KBM-7 (cell line): ENCODE results near the gene GALNT1.
A peak's percentile ranks its signal among the peaks of the same experiment; 100 is the strongest.
"Not testable (repeated sequence)": the region's sequence is repeated elsewhere in the genome, so short reads cannot be mapped to it uniquely, and the experiment has no call there.

ENCODE experiments used
- DNase-seq: peaks from one replicate; pipeline ENCODE4 v3.0.0-alpha.2; 2015
- in situ Hi-C: fragments of 300-500 bp; cut with MboI; formaldehyde crosslinking; loops from 2 replicates; pipeline ENCODE4 v1.14.3; 2020; ENCODE audit warnings: low sequenced_read_pairs, low pct_unique_long_range_greater_than_20kb, mixed read lengths

GALNT1 gene

DNA sequence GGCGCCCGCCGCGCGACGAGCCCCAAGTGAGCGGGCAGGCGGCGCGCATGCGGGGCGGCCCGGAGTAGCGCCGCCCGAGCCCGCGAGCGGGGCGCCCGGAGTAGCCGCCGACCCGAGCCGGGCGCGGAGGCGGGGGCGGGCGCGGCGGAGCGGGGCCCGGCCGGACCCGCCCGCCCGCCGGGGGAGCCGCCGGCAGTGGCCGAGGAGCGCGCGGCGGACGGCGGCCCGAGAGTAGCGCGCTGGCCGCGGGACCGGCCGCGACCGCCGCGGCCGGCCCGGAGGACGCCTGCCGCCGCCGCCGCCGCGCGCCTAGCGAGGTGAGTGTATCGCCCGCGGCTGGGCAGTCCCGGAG is at the start of gene GALNT1:
Gene GALNT1 (plus strand): TSS at position 195 of the 352 bp plus-strand sequence. CDS start 72,923 bp downstream, outside the sequence.
- DNase-seq: no peak

GRCh38 chr18:35533916-35534405 is 47.6 kb upstream of the GALNT1 start:
- in situ Hi-C loops: no loop called here
- DNase-seq: no peak

More for the DNA sequence above, at the start of gene GALNT1:
- in situ Hi-C loops: no loop called here

DNA sequence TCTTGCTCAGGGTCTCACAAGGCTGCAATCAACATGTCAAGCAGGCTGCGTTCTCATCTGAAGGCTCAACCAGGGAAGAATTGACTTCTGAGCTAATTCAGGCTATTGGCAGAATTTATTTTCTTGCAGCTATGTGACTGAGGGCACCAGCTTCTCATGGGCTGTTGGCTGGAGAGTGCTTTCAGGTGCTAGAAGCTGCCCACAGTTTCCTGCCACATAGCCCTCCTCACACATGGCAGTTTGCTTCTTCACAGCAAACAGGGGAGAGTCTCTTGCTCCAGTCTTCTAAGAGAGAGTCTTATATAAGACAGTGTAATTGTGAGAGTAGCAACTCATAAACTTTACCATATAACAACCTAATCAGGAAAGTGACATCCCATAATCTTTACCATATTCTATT is 46.2 kb upstream of the GALNT1 start:
- no peak for DNase-seq
- in situ Hi-C loops: no loop called here

GRCh38 chr18:35542356-35542755 is 39.2 kb upstream of the GALNT1 start:
- no peak for DNase-seq
- in situ Hi-C loops: no loop called here

DNA sequence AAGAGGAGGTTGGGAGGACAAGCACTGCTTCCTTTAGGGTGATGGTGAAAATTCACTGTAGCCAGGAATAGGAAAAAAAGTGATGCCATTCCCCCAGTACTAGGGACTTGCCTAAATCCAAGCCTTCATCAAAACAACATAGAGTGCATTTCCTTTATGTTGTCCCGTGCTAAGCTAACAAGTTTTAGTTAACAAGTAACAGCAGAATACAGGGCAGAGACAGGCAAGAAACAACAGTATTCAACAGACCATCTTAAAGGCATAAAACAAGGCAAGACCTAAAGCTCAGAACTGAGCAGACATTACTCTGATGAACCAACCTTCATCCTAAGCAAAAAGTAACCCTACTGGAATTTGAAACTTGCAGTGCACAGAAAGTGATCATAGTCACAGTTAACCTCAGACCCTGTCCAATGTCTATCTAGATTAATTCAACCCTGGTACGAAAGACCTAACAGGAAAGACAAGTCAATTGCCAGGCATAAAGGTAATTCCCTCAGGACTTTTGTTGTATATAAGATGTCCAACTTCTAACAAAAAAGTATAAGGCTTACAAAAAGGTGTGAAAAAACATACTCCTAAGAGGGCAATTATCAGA is 34.4 kb upstream of the GALNT1 start:
- in situ Hi-C loops: no loop called here
- DNase-seq: no peak

DNA sequence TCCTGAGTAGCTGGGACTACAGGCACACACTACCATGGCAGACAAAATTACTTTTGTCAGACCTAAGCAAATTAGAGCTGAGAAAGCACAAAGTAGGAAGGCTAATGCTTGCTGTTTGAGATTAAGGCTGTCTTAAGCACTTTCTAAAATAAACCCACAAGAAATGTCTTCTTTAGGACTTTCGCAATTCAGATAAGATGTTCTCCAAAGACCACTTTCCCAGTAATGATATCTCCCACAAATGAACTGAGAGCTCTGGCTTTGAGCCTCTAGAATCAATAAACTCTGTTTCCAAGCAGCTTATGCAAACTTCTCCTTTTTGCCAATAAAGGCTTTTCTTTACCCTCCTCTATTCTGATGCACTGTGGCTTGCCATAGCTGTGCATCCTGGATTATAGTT is 32.0 kb upstream of the GALNT1 start:
- DNase-seq: peak; percentile 20
- in situ Hi-C loops: no loop called here

DNA sequence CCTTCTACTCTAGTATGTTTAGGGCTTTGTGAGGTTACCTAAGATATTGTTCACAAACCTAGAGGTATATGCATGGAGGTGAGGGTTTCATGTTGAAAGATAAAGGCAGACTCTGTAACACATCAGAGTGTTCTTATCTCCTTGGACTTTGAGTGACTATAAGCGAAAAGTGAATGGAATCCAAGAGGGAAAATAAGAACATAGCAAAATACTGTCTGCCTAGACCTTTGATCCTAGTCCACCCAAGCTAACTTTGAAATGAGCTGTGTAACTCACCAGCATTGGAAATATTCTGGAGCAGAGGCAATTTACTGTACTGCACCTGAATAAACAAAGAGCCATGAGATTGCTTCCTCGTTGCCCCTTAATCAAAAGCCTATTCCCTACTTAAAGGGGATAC is 28.2 kb upstream of the GALNT1 start:
- DNase-seq: no peak
- in situ Hi-C loops: no loop called here

GRCh38 chr18:35555538-35555937 is 26.0 kb upstream of the GALNT1 start:
- DNase-seq, in situ Hi-C loops: not testable (repeated sequence)

DNA sequence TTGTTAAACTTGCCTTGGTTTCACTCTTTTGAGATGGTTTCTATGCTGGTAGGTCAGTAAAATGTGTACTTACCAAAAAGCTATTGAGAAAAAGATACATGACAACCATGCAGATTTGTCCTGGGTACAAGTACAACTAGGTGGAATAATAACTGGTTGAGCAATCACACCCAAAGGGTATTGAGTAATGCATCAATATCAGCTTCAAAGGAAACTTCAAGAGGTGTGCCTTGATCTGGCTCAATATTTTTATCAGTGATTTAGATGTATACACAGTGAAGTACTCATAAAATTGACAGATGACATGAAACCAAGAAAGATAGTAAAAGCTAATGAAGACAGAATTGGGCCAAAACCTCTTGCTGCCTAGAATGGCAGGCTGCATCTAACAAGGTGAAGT is 21.7 kb upstream of the GALNT1 start:
- DNase-seq: no peak
- in situ Hi-C loops: no loop called here

GRCh38 chr18:35564795-35565453 is 16.6 kb upstream of the GALNT1 start:
- DNase-seq: no peak
- in situ Hi-C loops: no loop called here

GRCh38 chr18:35566019-35566418 is 15.5 kb upstream of the GALNT1 start:
- in situ Hi-C loops: no loop called here
- no peak for DNase-seq

DNA sequence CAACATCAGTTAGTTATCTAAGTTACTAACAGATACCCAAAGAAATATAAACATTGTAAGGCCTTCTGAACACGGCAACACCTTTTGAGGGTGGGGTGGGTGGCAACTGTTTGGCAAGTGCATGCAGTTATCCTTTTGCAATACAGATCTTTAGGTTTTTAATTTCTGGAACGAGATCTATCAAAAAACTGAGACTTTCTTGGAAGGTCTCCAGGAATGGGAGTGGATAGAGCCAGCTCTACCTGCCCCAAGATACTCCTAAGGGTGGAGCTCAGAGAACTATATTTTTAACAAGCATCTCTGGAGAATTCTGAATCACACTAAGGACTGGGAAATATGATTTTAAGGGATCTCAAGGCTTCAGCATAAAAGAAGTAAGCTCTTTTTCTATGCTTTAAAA is 11.4 kb upstream of the GALNT1 start:
- DNase-seq: no peak
- in situ Hi-C loops: no loop called here

- DNase-seq: no peak
- in situ Hi-C loops: no loop called here
These were observed 10.4 kb upstream of the GALNT1 start for GRCh38 chr18:35571138-35571537.

DNA sequence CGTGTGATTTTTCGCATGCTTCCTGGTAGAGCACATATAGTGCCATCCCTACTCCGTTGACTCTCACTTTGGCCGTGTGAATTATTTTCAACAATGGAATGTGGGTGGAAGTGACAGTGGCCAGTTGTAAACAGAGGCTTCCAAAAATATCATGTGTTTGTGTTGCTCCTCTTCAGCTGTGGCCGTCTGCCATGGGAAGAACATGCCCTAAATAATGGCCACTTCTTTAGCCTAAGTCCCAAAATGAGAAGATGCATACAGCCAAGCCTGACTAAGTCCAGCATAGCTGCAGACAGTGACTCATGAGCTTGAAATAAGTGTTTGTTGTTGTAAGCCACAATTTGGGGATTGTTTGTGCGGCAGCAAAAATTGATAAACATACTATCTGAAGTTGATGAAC is 8.9 kb upstream of the GALNT1 start:
- in situ Hi-C loops: no loop called here
- DNase-seq: no peak

GRCh38 chr18:35573531-35573930 is 8.0 kb upstream of the GALNT1 start:
- in situ Hi-C loops: no loop called here
- DNase-seq: no peak

DNA sequence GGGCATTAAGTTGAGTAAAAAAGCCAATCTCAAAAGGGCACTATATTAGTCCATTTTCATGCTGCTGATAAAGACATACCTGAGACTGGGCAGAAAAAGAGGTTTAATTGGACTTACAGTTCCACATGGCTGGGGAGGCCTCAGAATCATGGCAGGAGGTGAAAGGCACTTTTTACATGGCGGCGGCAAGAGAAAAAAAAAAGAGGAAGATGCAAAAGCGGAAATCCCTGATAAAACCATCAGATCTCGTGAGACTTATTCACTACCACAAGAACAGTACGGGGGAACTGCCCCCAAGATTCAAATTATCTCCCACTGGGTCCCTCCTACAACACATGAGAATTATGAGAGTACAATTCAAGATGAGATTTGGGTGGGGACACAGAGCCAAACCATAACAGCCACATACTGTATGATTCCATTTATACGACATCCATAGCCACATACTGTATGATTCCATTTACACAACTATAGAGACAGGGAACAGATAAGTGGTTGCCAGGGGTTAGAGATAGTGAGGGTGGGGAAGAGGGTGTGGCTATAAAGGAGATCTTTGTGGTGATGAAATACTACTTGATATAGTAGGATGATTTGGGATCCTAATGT is 5.2 kb upstream of the GALNT1 start:
- in situ Hi-C loops, DNase-seq: not testable (repeated sequence)

- in situ Hi-C loops: no loop called here
- DNase-seq: no peak
These were observed 4.3 kb upstream of the GALNT1 start for GRCh38 chr18:35577045-35577848.

- DNase-seq: no peak
- in situ Hi-C loops: no loop called here
These were observed 3.1 kb upstream of the GALNT1 start for GRCh38 chr18:35578481-35578880.

DNA sequence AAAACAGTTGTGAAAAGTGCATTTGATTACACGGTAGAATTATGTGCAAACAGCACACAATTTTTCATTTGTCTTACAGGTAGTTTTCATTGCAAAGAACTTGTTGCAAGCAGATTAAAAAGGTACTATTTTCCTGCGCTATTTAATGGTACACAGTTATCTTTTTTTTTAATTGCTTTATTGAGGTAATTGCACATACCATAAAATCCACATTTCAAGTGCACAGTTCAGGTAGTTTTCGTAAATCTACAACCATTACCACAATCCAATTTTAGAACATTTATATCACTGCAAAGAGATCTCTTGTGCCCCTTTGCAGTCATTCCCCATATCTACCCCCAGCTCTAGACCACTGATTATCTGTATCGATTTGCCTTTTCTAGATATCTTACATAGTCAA is 2.6 kb upstream of the GALNT1 start:
- in situ Hi-C loops: no loop called here
- no peak for DNase-seq
